ENCODE measurements around the gene ABCA7.

- TF ChIP-seq CTCF (IDR thresholded peaks at IDR 0.05; ENCODE audit: low read depth, low read length) (no peak), EZH2phosphoT487 (IDR thresholded peaks at IDR 0.05; ENCODE audit: low read depth) (no peak)
These were observed 45.4 kb upstream of the ABCA7 start for GRCh38 chr19:994516-994915.

All from OCI-LY3 (cell line).